MG63 (cell line): ENCODE data around the gene IGSF22. TPM values are rescaled to one million over a fixed set of nuclear protein-coding genes. Genes with fewer than 3 reads are reported as not detected.
"Not testable (repeated sequence)": the region's sequence is repeated elsewhere in the genome, so short reads cannot be mapped to it uniquely, and the experiment has no call there.

Source experiments
- DNase-seq: peaks from one replicate; pipeline ENCODE4 v3.0.0-alpha.2; 2020
- H3K27me3 ChIP-seq: fragments of 250-450 bp; sonication (Bioruptor Pico); 2 replicates; pipeline ENCODE4 v1.5.1; 2020; ENCODE audit warnings: mild to moderate bottlenecking, moderate library complexity
- H3K36me3 ChIP-seq: fragments of 250-450 bp; sonication (Bioruptor Pico); 2 replicates; pipeline ENCODE4 v1.5.1; 2020; ENCODE audit warnings: mild to moderate bottlenecking, moderate library complexity
- H3K4me3 ChIP-seq: fragments of 250-450 bp; sonication (Bioruptor Pico); 2 replicates; pipeline ENCODE4 v1.5.1; 2020; ENCODE audit warnings: mild to moderate bottlenecking, moderate library complexity
- H3K9me3 ChIP-seq: fragments of 250-450 bp; sonication (Bioruptor Pico); 2 replicates; pipeline ENCODE4 v1.5.1; 2020; ENCODE audit warnings: mild to moderate bottlenecking, moderate library complexity
- total RNA-seq: library from RNA; depleted of rRNA; stranded (reverse); fragments of >200 nt; shearing (Covaris generic); gene quantifications from 2 replicates; pipeline ENCODE4 v1.2.3, GENCODE V29; 2014; ENCODE audit warnings: low replicate concordance

Gene IGSF22
- total RNA-seq, 1 experiment from 2014 or later, result not detected

- DNase-seq, result no peak
- Histone ChIP-seq H3K36me3 (no peaks in the 10 kb centered on the region), H3K9me3 (no peaks in the 10 kb centered on the region), H3K4me3 (no peak overlapping the region), H3K27me3 (no peaks in the 10 kb centered on the region)
Observed at GRCh38 chr11:18704045-18704645, 21.8 kb downstream of the IGSF22 start.

- Histone ChIP-seq H3K4me3 (no peak overlapping the region), H3K27me3 (no peaks in the 10 kb centered on the region), H3K36me3 (no peaks in the 10 kb centered on the region), H3K9me3 (no peaks in the 10 kb centered on the region)
- no peak for DNase-seq
Observed at GRCh38 chr11:18703001-18703763, 22.8 kb downstream of the IGSF22 start.

- Histone ChIP-seq H3K4me3 (no peak overlapping the region), H3K36me3 (no peaks in the 10 kb centered on the region), H3K27me3 (no peaks in the 10 kb centered on the region), H3K9me3 (no peaks in the 10 kb centered on the region)
- DNase-seq, result no peak
Observed at GRCh38 chr11:18701614-18702216, 24.3 kb downstream of the IGSF22 start.

DNA sequence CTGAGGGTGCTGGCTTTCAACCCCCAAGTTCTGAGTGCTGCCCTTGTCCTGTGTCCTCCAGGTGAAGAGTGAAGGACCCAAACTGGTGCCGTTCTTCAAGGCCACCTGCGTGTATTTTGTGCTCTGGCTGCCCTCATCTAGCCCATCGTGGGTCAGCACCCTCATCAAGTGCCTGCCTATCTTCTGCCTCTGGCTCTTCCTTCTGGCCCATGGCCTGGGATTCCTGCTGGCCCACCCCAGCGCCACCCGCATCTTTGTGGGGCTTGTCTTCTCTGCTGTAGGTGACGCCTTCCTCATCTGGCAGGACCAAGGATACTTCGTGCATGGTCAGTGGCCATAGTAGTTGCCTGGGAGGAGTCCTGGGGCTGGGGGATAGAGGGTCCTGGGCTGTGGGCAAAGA lies 25.1 kb downstream of the IGSF22 start:
- DNase-seq, result no peak
- Histone ChIP-seq H3K27me3 (no peaks in the 10 kb centered on the region), H3K4me3 (no peak overlapping the region), H3K9me3 (no peaks in the 10 kb centered on the region), H3K36me3 (no peaks in the 10 kb centered on the region)

GRCh38 chr11:18700375-18700774 lies 25.6 kb downstream of the IGSF22 start:
- no peak overlapping the region for H3K4me3 ChIP-seq
- H3K36me3 ChIP-seq, result no peaks in the 10 kb centered on the region
- no peaks in the 10 kb centered on the region for H3K27me3 ChIP-seq
- DNase-seq, result peak; percentile 16
- H3K9me3 ChIP-seq, result no peaks in the 10 kb centered on the region

- Histone ChIP-seq H3K4me3 (no peak overlapping the region), H3K36me3 (no peaks in the 10 kb centered on the region), H3K9me3 (no peaks in the 10 kb centered on the region), H3K27me3 (no peaks in the 10 kb centered on the region)
- no peak for DNase-seq
Observed at GRCh38 chr11:18699848-18700261, 26.1 kb downstream of the IGSF22 start.

DNA sequence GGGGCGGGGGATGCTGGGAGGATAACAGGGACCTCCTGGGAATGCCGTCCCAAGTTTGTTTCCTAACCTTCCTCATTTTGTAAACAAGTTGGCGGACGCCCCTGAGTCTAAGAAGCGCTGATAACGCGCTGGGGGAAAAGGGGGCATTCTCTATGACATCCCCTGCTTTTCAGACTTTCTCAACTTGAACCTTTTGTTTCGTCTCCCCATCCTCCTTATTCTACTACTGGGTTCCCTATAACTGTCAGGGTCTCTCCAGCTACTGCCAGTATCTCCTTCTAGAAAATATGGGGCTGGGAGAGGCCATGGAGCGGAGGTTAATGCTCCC lies 26.8 kb downstream of the IGSF22 start:
- no peaks in the 10 kb centered on the region for H3K27me3 ChIP-seq
- H3K36me3 ChIP-seq, result no peaks in the 10 kb centered on the region
- H3K4me3 ChIP-seq, result peak overlapping the region; percentile 50
- DNase-seq, result no peak
- H3K9me3 ChIP-seq, result no peaks in the 10 kb centered on the region

DNA sequence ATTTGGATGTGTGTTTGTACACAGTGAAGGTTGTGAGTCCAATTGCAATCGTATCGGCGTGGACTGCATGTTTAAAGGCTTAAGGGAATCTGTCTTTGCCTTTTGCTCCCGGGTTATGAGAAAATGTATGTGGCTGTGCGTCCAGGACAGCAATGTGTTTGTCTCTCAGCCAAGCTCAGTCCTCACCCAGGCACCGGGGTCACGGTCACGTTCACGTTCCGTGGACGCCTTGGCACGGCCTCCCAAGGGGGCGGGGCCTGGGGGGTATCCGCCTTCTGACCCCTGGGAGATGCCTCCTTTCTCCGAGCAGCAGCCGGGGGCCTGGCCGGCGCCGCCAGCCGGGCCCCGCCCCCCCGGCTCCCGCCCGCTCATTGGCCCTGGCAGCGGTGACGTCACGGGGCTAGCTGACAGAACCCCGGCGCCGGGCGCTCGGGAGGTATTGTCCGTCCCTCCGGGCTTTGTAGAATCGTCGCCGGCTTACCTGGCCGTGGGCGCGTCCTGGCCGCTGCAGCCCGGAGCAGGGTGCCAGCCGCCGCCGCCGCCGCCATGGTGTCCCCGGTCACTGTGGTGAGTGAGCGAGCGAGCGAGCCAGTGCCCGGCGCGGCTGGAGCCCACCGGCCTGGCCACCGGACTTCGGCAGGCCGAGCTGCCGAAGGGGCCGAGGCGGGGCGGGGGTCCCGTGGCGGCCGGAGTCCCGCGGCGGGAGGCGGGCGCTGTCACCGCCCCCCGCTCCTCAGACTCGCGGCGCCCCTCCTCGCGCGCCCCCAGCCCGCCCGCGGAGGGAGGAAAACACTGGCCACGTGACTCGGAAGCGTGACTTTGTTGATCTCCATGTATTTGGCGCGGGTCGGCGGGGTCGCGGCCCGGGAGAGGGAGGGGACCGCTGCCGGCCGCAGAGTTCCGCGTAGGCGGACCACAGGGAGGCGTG lies 27.4 kb downstream of the IGSF22 start, which contains the start of gene TMEM86A:
Gene TMEM86A, plus strand, starts transcription at position 439 of the 928 bp plus-strand sequence. Its CDS starts 108 bp downstream, at position 547.
- Histone ChIP-seq H3K4me3 (peak within 1 kb of the TSS; percentile 50), H3K36me3 (no peaks in the 10 kb centered on the region), H3K9me3 (no peaks in the 10 kb centered on the region), H3K27me3 (no peaks in the 10 kb centered on the region)
- DNase-seq, result peak; percentile 71

GRCh38 chr11:18697576-18697975 lies 28.4 kb downstream of the IGSF22 start:
- no peaks in the 10 kb centered on the region for H3K36me3 ChIP-seq
- no peak for DNase-seq
- H3K27me3 ChIP-seq, result no peaks in the 10 kb centered on the region
- no peak overlapping the region for H3K4me3 ChIP-seq
- no peaks in the 10 kb centered on the region for H3K9me3 ChIP-seq

- H3K36me3 ChIP-seq, result no peaks in the 10 kb centered on the region
- DNase-seq, result no peak
- H3K4me3 ChIP-seq, result no peak overlapping the region
- no peaks in the 10 kb centered on the region for H3K9me3 ChIP-seq
- H3K27me3 ChIP-seq, result no peaks in the 10 kb centered on the region
Observed at GRCh38 chr11:18696638-18697225, 29.3 kb downstream of the IGSF22 start.

GRCh38 chr11:18692941-18693760 lies 32.8 kb downstream of the IGSF22 start:
- Histone ChIP-seq H3K36me3 (no peaks in the 10 kb centered on the region), H3K4me3 (no peak overlapping the region), H3K9me3 (no peaks in the 10 kb centered on the region), H3K27me3 (no peaks in the 10 kb centered on the region)
- no peak for DNase-seq

- not testable (repeated sequence) for H3K36me3 ChIP-seq, DNase-seq, H3K27me3 ChIP-seq, H3K4me3 ChIP-seq, H3K9me3 ChIP-seq
Observed at GRCh38 chr11:18691467-18692140, 34.4 kb downstream of the IGSF22 start.

DNA sequence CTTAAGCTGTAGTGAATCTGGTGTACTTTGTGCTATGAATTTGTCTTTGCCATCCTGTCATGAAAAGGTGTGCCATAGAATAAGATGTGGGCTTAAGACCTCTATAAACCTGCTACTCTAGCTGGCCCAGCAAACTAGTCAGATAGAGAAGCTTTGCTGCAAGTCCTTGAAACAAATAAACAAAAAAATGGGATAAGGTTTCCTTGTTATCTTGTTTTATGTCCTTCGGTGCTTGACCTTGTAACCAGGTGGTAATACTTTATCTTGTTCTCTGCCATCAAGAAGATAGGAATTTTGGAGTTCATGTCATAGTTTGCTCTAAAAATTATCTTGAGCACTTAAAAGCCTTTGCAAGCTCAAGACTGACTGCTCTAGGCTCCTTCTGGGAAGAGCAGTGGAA lies 41.7 kb downstream of the IGSF22 start:
- Histone ChIP-seq H3K9me3 (no peaks in the 10 kb centered on the region), H3K36me3 (no peaks in the 10 kb centered on the region), H3K27me3 (no peaks in the 10 kb centered on the region), H3K4me3 (no peak overlapping the region)
- DNase-seq, result no peak

DNA sequence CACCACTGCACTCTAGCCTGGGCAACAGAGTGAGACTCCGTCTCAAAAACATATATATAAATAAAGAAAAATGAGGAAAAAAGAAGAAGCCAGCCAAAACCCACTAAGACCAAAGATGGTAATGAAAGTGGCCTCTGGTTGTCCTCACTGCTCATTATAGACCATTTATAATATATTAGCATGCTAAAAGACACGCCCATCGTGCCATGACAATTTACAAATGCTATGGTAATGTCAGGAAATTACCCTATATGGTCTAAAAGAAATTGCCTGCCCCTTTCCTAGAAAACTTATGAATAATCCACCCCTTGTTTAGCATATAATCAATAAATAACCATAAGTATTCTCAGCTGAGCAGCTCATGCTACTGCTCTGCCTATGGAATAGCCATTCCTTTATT lies 43.5 kb downstream of the IGSF22 start:
- H3K27me3 ChIP-seq, result no peaks in the 10 kb centered on the region
- no peak overlapping the region for H3K4me3 ChIP-seq
- H3K9me3 ChIP-seq, result no peaks in the 10 kb centered on the region
- no peaks in the 10 kb centered on the region for H3K36me3 ChIP-seq
- DNase-seq, result no peak

- DNase-seq, result peak; percentile 14
- not testable (repeated sequence) for H3K4me3 ChIP-seq, H3K9me3 ChIP-seq, H3K36me3 ChIP-seq, H3K27me3 ChIP-seq
Observed at GRCh38 chr11:18681949-18682348, 44.0 kb downstream of the IGSF22 start.
